Loucy (cell line): ENCODE results near the gene DHX16.

ENCODE experiments used
- CTCF ChIP-seq: fragments of 200-600 bp; sonication (generic); conservative IDR thresholded peaks from 2 replicates; pipeline ENCODE4 v1.5.1; 2014; ENCODE audit warnings: mild to moderate bottlenecking, antibody characterized with exemption, low read length
- EZH2phosphoT487 ChIP-seq: fragments of 200-600 bp; IDR thresholded peaks from 2 replicates; pipeline ENCODE4 v1.6.1; 2018; ENCODE audit warnings: antibody characterized with exemption, mild to moderate bottlenecking, moderate library complexity, borderline replicate concordance

- TF ChIP-seq CTCF (no peak), EZH2phosphoT487 (no peak)
Observed at GRCh38 chr6:30664994-30665767, 7.6 kb downstream of the DHX16 start.
